Activated T-helper 9 cell treated with anti-CD3 and anti-CD28 coated beads, Interleukin-2, amount 50 U/mL, for 16 hours (primary cell): ENCODE results near the gene ABCB1.
"Not testable (repeated sequence)": the region's sequence is repeated elsewhere in the genome, so short reads cannot be mapped to it uniquely, and the experiment has no call there.

Experiments
- DNase-seq: peaks from one replicate; pipeline ENCODE4 v3.0.0-alpha.2; 2020; ENCODE audit warnings: low read depth

Gene ABCB1

DNA sequence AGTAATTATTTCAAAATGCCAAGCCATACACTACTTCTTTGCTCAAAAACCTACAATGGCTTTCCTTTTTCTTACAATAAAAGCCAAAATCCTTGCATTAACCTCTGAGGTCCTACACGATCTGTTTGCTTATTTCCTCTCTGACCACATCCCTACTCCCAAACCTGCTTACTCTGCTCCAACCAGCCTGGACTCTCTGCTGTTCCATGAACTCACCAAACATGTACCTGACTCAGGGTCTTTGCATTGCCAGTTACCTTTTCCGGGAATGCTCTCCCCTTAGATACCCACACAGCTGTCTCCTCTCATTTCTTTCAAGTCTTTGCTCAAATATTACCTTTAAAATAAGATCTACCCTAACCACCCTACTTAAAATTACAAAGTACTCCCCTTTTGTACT is 127.5 kb downstream of the ABCB1 start:
- DNase-seq, result no peak

DNA sequence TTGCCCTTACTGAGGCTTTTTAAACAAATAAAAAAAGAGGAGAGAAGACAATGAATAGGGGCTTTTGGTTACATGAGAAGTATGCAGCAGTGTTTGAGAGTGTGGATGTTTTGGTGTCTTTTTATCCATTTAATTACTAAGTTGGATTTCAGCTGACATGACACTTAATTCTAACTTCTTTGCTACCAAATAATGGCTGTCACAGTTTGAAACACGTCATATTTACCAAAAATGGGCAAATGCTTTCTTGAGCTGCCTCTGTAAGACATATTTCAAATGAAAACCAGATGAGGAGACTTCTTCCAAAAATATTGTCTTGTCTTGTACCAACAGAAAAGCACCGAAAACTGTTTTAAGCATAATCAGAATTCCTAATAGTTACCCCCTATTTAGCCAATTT is 129.2 kb downstream of the ABCB1 start:
- no peak for DNase-seq

DNA sequence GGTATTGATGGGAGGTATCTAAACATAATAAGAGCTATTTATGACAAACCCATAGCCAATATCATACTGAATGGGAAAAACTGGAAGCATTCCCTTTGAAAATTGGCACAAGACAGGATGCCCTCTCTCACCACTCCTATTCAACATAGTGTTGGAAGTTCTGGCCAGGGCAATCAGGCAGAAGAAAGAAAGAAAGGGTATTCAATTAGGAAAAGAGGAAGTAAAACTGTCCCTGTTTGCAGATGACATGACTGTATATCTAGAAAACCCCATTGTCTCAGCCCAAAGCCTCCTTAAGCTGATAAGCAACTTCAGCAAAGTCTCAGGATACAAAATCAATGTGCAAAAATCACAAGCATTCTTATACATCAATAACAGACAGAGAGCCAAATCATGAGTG is 131.5 kb downstream of the ABCB1 start:
- DNase-seq, result not testable (repeated sequence)

DNA sequence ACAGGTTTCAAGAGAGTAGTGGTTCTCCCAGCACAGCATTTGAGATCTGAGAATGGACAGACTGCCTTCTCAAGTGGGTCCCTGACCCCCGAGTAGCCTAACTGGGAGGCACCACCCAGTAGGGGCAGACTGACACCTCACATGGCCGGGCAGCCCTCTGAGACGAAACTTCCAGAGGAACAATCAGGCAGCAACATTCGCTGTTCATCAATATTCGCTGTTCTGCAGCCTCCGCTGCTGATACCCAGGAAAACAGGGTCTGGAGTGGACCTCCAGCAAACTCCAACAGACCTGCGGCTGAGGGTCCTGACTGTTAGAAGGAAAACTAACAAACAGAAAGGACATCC is 135.2 kb downstream of the ABCB1 start:
- DNase-seq, result not testable (repeated sequence)

DNA sequence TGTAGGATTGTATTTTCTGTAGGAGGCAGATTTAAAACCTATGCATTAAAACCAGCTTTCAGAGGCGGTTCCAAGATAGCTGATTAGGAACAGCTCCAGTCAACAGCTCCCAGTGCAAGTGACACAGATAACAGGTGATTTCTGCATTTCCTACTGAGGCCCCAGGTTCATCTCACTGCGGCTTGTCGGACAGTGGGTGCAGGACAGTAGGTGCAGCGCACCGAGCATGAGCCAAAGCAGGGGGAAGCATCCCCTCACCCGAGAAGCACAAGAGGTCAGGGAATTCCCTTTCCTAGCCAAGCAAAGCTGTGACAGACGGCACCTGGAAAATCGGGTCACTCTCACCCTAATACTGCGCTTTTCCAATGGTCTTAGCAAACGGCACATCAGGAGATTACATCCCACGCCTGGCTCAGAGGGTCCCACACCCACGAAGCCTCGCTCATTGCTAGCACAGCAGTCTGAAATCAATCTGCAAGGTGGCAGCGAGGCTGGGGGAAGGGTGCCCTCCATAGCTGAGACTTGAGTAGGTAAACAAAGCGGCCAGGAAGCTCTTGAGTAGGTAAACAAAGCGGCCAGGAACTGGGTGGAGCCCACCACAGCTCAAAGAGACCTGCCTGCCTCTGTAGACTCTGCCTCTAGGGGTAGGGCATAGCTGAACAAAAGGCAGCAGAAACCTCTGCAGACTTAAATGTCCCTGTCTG is 135.7 kb downstream of the ABCB1 start:
- not testable (repeated sequence) for DNase-seq

- no peak for DNase-seq
These were observed 136.7 kb downstream of the ABCB1 start for GRCh38 chr7:87463982-87464381.

DNA sequence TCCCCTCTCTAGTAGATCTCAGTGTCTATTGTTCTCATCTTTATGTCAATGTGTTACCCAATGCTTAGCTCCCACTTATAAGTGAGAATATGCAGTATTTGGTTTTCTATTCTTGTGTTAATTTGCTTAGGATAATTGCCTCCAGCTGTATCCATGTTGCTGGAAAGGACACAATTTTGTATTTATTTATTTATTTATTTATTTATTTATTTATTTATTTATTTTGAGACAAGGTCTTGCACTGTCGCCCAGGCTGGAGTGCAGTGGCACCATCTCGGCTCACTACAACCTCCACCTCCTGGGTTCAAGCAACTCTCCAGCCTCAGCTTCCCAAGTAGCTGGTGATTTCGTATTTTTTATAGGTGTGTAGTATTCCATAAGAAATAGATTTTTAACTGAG is 140.2 kb downstream of the ABCB1 start:
- DNase-seq, result not testable (repeated sequence)

DNA sequence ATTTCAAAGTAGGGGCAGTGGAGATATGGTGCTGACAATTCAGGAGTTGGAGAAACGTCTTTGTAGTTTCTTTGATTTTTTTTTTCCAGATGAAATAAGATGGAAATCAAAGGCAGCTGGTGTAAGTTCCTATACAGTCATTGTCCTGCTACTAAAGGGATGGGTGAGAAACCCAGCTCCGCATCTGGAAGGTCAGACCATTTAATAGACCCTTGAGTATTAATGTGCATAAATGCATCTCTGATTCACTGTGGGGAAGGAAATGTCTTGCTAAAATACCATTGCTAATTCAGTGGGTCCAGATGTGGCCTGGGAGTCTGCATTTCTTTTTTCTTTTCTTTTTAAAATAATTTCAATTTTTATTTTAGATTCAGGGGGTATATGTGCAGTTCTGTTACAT is 140.7 kb downstream of the ABCB1 start:
- DNase-seq, result no peak

- DNase-seq, result no peak
These were observed 142.5 kb downstream of the ABCB1 start for GRCh38 chr7:87458148-87458547.

DNA sequence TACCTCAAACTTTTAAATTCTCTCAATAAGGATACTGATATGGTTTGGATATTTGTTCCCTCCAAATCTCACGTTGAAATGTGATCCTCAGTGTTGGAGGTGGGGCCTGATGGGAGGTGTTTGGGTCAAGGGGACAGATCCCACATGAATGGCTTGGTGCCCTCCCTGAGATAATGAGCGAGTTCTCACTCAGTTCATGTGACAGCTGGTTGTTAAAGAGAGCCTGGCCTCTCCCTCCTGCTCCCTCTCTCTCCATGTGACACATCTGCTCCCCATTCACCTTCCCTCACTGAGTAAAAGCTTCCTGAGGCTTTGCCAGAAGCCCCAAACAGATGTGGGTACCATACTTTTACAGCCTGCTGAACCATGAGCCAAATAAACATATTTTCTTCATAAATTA is 144.4 kb downstream of the ABCB1 start:
- no peak for DNase-seq
